Fibroblast of lung (primary cell): ENCODE measurements around the gene ANKUB1. TPM values are rescaled to one million over a fixed set of nuclear protein-coding genes. Genes with fewer than 3 reads are reported as not detected.
A peak's percentile ranks its signal among the peaks of the same experiment; 100 is the strongest.

Experiments
- DNase-seq, 2 donors: peaks; one replicate each; pipeline versions ENCODE4 v3.0.0 to v3.0.0-alpha.2; 2010; ENCODE audit warnings: low read depth in 2 of 2
- H2AFZ ChIP-seq: 2 replicates; pipeline ENCODE4 v1.5.1; 2012; ENCODE audit warnings: low read length, control low read depth, inconsistent platforms
- H3K27ac ChIP-seq: 2 replicates; pipeline ENCODE4 v1.5.1; 2011; ENCODE audit warnings: low read length, control low read depth; ENCODE audit not compliant: insufficient read depth
- H3K27me3 ChIP-seq: 2 replicates; pipeline ENCODE4 v1.5.1; 2011; ENCODE audit warnings: mild to moderate bottlenecking, low read length; ENCODE audit not compliant: control insufficient read depth, insufficient read depth
- H3K36me3 ChIP-seq: 2 replicates; pipeline ENCODE4 v1.5.1; 2011; ENCODE audit warnings: low read length; ENCODE audit not compliant: control insufficient read depth, insufficient read depth
- H3K4me1 ChIP-seq: 2 replicates; pipeline ENCODE4 v1.5.1; 2011; ENCODE audit warnings: low read length; ENCODE audit not compliant: control insufficient read depth, insufficient read depth; ENCODE audit errors: extremely low read depth
- H3K4me2 ChIP-seq: 2 replicates; pipeline ENCODE4 v1.5.1; 2011; ENCODE audit warnings: low read length, control low read depth; ENCODE audit not compliant: insufficient read depth; ENCODE audit errors: extremely low read depth
- H3K4me3 ChIP-seq, 4 experiments: fragments of 200-600 bp in 1 of 4; sonication (generic) in 1 of 4; replicated peaks in 1 of 4; 2 replicates each; pipeline ENCODE4 v1.5.1; 2011 to 2016; ENCODE audit warnings: low read length in 4 of 4, low read depth in 3 of 4, mild to moderate bottlenecking in 3 of 4, control low read depth in 2 of 4, inconsistent platforms in 1 of 4, mixed read lengths in 1 of 4; ENCODE audit not compliant: insufficient read depth in 1 of 4; ENCODE audit errors: control extremely low read depth in 1 of 4
- H3K79me2 ChIP-seq: 2 replicates; pipeline ENCODE4 v1.5.1; 2012; ENCODE audit warnings: mild to moderate bottlenecking, low read length, inconsistent platforms; ENCODE audit not compliant: control insufficient read depth, insufficient read depth
- H3K9ac ChIP-seq: 2 replicates; pipeline ENCODE4 v1.5.1; 2011; ENCODE audit warnings: mild to moderate bottlenecking, low read length, control low read depth; ENCODE audit not compliant: insufficient read depth
- H3K9me3 ChIP-seq: 2 replicates; pipeline ENCODE4 v1.5.1; 2012; ENCODE audit warnings: low read depth, low read length; ENCODE audit not compliant: control insufficient read depth, insufficient read depth
- H4K20me1 ChIP-seq: 2 replicates; pipeline ENCODE4 v1.5.1; 2011; ENCODE audit warnings: low read length; ENCODE audit not compliant: control insufficient read depth, insufficient read depth; ENCODE audit errors: extremely low read depth
- EZH2 ChIP-seq: IDR thresholded peaks from 2 replicates; pipeline ENCODE4 v1.5.1; 2012; ENCODE audit warnings: low read length, control low read depth, mild to moderate bottlenecking; ENCODE audit errors: missing control alignments
- polyA plus RNA-seq, 2 donors: library from polyadenylated mRNA; depleted of rRNA in 1 of 2; stranded (reverse) in 1 of 2; unstranded in 1 of 2; fragments of >200 nt; gene quantifications; 2 replicates each; pipeline ENCODE4 v1.2.1, GENCODE V29; 2011 to 2012; ENCODE audit warnings: missing spikeins in 1 of 2
- total RNA-seq: library from RNA; depleted of rRNA; stranded (reverse); fragments of >200 nt; gene quantifications from 2 replicates; pipeline ENCODE4 v1.2.1, GENCODE V29; 2014
- TF ChIP-seq, protein P1 (sequence below), 2 donors: IDR thresholded peaks in 1 of 2; conservative IDR thresholded peaks in 1 of 2; 1 replicate in 1 of 2; 2 replicates in 1 of 2; pipeline ENCODE4 v1.5.1; 2011 to 2012; ENCODE audit warnings: low read length in 2 of 2, control low read depth in 1 of 2, inconsistent platforms in 1 of 2, low read depth in 1 of 2, mild to moderate bottlenecking in 1 of 2

ANKUB1 gene
- total and polyA plus RNA-seq, 2 donors (not counting 1 experiment from before 2014, with no cell fraction given): not detected

DNA sequence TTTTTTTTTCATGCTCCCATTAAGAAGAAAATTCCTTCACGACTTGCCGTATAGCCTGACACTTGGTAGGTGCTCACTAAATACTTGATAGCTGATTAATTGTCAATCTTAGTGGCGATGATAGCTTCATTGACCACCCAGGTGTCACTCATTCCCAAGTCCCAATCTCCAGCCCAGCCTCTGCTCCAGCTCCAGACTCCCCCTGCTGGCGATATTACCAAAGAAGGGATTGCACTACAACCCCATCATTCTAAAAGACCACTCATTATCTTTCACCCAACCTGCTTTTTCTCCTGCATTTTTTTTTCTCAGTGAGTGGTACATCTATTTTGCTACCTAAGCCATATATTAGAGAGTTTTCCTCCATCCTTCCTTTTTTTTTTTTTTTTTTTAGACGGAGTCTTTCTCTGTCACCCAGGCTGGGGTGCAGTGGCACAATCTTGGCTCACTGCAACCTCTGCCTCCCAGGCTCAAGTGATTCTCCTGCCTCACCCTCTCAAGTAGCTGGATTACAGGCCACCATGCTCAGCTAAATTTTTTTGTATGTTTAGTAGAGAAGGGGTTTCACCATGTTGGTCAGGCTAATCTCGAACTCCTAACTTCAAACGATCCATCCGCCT lies 20.6 kb downstream of the ANKUB1 start:
- peak; percentile 25 to 47 for DNase-seq
- TF ChIP-seq, protein P1, sequence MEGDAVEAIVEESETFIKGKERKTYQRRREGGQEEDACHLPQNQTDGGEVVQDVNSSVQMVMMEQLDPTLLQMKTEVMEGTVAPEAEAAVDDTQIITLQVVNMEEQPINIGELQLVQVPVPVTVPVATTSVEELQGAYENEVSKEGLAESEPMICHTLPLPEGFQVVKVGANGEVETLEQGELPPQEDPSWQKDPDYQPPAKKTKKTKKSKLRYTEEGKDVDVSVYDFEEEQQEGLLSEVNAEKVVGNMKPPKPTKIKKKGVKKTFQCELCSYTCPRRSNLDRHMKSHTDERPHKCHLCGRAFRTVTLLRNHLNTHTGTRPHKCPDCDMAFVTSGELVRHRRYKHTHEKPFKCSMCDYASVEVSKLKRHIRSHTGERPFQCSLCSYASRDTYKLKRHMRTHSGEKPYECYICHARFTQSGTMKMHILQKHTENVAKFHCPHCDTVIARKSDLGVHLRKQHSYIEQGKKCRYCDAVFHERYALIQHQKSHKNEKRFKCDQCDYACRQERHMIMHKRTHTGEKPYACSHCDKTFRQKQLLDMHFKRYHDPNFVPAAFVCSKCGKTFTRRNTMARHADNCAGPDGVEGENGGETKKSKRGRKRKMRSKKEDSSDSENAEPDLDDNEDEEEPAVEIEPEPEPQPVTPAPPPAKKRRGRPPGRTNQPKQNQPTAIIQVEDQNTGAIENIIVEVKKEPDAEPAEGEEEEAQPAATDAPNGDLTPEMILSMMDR (conservative IDR thresholded peaks at IDR 0.05 in 1 of 2, IDR thresholded peaks at IDR 0.05 in 1 of 2; ENCODE audit: low read depth in 1 of 2, low read length in 2 of 2): peak; percentile 85 to 89
- no peak for TF ChIP-seq EZH2
- Histone ChIP-seq H3K4me1 (no peaks in the 10 kb centered on the region), H3K9ac (no peak overlapping the region), H3K27ac (no peak overlapping the region), H3K9me3 (no peaks in the 10 kb centered on the region), H3K36me3 (no peaks in the 10 kb centered on the region), H4K20me1 (no peaks in the 10 kb centered on the region), H3K4me2 (no peak overlapping the region), H3K4me3 (no peak overlapping the region), H2AFZ (no peak overlapping the region), H3K79me2 (no peaks in the 10 kb centered on the region), H3K27me3 (peaks cover 3% of the 10 kb centered on the region)

DNA sequence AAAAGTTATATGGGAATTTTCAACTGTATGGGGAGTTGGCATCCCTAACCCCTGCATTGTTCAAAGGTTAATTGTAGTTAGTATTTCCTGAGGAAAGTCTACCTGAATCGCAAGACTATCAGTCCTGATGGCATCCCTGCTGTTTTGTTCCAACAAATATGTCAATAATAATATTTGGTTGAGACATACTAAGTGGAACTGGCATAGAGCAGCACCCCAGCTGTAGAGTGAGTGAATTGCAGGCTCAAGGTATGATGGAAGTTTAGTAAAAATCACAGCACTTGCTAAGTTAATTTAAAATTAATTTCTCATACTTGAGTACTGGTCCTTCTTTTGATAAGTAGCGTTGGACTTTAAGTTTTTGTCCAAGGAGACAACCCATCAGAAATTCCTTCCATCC lies 22.1 kb downstream of the ANKUB1 start:
- DNase-seq: no peak
- H4K20me1 ChIP-seq: no peaks in the 10 kb centered on the region
- H3K27me3 ChIP-seq: peaks cover 3% of the 10 kb centered on the region
- H3K36me3 ChIP-seq: no peaks in the 10 kb centered on the region
- no peaks in the 10 kb centered on the region for H3K79me2 ChIP-seq
- no peak overlapping the region for H3K27ac ChIP-seq
- H3K9me3 ChIP-seq: no peaks in the 10 kb centered on the region
- H3K4me1 ChIP-seq: no peaks in the 10 kb centered on the region
- no peak overlapping the region for H2AFZ ChIP-seq
- no peak overlapping the region for H3K9ac ChIP-seq
- no peak overlapping the region for H3K4me3 ChIP-seq
- TF ChIP-seq EZH2: no peak
- TF ChIP-seq, protein P1 (conservative IDR thresholded peaks at IDR 0.05 in 1 of 2, IDR thresholded peaks at IDR 0.05 in 1 of 2; ENCODE audit: low read depth in 1 of 2, low read length in 2 of 2): peak in 1 of 2 donors; percentile 24
- H3K4me2 ChIP-seq: no peak overlapping the region

DNA sequence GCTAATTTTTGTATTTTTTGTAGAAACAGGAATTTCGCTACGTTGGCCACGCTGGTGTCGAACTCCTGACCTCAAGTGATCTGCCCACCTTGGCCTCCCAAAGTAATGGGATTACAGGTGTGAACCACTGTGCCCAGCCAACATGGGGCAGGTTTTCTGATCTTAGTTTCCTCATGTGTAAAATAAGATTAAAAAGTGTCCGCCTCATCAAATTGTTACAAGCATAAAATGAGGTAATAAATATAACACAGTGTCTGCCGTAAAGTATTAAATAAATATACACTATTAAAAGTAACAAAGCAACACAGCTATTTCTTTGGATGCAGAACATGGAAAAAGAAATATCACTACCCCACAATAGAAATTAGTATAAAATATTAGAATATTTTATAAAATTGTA lies 23.6 kb downstream of the ANKUB1 start:
- Histone ChIP-seq H2AFZ (no peak overlapping the region), H3K4me1 (no peaks in the 10 kb centered on the region), H3K9ac (no peak overlapping the region), H3K36me3 (no peaks in the 10 kb centered on the region), H3K27me3 (peaks cover 9% of the 10 kb centered on the region), H3K9me3 (no peaks in the 10 kb centered on the region), H3K4me3 (no peak overlapping the region), H3K79me2 (no peaks in the 10 kb centered on the region), H3K4me2 (no peak overlapping the region), H3K27ac (no peak overlapping the region), H4K20me1 (no peaks in the 10 kb centered on the region)
- no peak for TF ChIP-seq EZH2
- TF ChIP-seq, protein P1 (conservative IDR thresholded peaks at IDR 0.05 in 1 of 2, IDR thresholded peaks at IDR 0.05 in 1 of 2; ENCODE audit: low read depth in 1 of 2, low read length in 2 of 2): no peak
- DNase-seq: no peak
